Gastrocnemius medialis (tissue), 4 donors: ENCODE results near the gene BMP10.

Experiments
- POLR2A ChIP-seq, 2 donors: fragments of 450-650 bp; IDR thresholded peaks; one replicate each; pipeline ENCODE4 v1.6.1; 2017; ENCODE audit warnings: antibody characterized with exemption in 2 of 2, mild to moderate bottlenecking in 2 of 2, moderate library complexity in 2 of 2
- TF ChIP-seq, protein P1 (sequence below), 5 experiments: fragments of 450-650 bp in 3 of 5; fragments of 200-600 bp in 2 of 5; sonication (generic) in 2 of 5; IDR thresholded peaks in 4 of 5; conservative IDR thresholded peaks in 1 of 5; 1 replicate in 4 of 5; 2 replicates in 1 of 5; pipeline ENCODE4 v1.5.1; 2016 to 2019; ENCODE audit warnings: antibody characterized with exemption in 5 of 5, mild to moderate bottlenecking in 3 of 5, moderate library complexity in 3 of 5

DNA sequence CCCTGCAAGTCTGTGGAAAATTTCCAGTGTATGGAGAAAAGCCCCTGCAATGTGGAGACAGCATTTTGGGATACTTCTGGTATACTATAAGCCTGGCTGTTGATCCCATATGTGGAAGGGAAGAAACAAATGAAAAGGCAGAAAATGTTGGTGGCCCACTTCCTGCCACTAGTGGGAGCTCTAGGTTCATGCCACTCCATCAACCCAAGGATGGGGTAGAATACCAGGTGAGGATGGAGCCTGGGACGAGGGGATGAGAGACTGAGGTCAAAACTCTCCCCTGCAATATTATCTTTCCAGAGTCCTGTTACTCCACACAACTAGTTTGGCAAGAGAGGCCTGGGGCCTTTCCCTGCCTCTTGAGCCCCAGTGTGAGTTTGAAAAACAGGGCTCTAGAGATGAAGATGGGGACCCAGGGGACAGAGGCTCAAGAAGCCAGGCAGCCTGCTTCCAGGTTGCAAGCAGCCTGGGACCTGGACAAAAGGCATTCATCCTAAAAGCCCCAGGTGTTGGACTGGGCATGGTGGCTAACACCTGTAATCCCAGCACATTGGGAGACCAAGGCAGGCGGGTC lies 31.9 kb downstream of the BMP10 start:
- TF ChIP-seq, protein P1, sequence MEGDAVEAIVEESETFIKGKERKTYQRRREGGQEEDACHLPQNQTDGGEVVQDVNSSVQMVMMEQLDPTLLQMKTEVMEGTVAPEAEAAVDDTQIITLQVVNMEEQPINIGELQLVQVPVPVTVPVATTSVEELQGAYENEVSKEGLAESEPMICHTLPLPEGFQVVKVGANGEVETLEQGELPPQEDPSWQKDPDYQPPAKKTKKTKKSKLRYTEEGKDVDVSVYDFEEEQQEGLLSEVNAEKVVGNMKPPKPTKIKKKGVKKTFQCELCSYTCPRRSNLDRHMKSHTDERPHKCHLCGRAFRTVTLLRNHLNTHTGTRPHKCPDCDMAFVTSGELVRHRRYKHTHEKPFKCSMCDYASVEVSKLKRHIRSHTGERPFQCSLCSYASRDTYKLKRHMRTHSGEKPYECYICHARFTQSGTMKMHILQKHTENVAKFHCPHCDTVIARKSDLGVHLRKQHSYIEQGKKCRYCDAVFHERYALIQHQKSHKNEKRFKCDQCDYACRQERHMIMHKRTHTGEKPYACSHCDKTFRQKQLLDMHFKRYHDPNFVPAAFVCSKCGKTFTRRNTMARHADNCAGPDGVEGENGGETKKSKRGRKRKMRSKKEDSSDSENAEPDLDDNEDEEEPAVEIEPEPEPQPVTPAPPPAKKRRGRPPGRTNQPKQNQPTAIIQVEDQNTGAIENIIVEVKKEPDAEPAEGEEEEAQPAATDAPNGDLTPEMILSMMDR (IDR thresholded peaks at IDR 0.05 in 4 of 5, conservative IDR thresholded peaks at IDR 0.05 in 1 of 5), result peak in 3 of 5 experiments; percentile 9 to 41 (median 14)
- TF ChIP-seq POLR2A (IDR thresholded peaks at IDR 0.05), result no peak
